Stimulated activated CD4-positive, alpha-beta T cell treated with anti-CD3 and anti-CD28 coated beads, TNF-alpha, amount 100 ng/mL, for 24 hours (primary cell): ENCODE measurements around the gene PRKAG2.
"Not testable (repeated sequence)": the region's sequence is repeated elsewhere in the genome, so short reads cannot be mapped to it uniquely, and the experiment has no call there.

ENCODE experiments used
- DNase-seq, 3 experiments: peaks; one replicate each; pipeline ENCODE4 v3.0.0-alpha.2; 2020; ENCODE audit warnings: low read depth in 3 of 3

PRKAG2 gene

DNA sequence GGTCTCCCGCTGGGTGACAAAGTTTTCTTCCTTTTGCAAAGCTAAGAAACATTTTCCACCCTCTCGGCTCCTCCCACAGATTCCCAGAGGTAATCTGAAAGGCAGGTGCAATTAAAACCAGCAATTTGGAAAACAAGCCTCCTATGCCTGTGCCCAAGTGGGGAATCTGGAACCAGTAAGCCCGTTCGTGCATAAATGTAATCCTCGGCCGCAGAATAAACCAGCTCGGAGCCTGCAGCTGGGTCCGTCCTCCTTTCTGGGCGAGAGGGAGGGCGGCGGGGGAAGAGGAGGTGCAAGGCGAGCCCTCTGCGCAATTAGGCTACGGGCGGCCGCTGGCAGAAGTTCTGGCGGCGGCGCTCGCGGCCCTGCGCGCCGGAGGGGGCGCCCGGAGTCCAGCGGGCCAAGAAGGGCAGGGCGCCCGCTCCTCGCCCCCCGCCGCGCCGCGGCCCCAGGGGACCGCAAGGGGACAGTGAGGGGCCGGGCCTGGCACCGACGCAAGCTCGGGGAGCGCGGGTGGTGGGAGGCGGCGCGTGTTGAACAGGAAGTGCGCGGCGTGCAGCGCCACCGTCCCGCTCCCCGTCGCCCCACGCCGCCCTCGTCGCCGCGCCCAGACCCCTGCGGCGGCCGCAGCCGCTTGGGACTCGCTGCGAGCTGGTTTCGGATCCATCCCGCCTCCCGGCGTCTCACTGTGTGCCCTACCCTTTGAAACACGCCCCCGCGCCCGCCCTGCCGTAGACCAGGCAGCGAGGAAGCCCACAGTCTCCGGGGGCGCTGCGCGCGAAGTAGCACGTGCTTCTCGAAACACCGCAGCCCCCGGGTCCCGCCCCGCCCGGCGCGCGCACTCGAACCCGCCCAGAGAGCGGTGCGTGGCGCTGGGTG lies at the start of gene PRKAG2:
Gene PRKAG2, minus strand, starts transcription at position 217 of the 879 bp plus-strand sequence. CDS start 495 bp downstream, outside the sequence.
- DNase-seq, result peak; percentile 45 to 73 (median 50)

DNA sequence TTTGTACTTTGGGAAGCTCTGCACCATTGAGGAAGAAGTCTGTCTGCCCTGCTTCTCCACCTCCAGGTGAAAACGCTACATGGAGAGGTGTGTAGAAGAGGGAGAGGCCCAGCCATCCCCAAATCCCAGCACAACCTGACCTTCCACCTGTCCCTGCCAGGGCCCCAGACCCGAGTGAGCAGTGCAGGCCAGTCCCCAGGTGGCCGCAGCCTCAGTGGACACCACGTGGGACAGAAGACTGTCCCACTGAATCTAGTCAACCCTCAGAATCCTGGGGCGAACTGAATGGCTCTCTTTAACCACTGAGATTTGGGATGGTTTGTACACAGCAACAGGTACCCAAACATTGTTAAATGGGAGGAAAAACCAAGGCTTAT lies 49.4 kb upstream of the PRKAG2 start:
- no peak for DNase-seq

DNA sequence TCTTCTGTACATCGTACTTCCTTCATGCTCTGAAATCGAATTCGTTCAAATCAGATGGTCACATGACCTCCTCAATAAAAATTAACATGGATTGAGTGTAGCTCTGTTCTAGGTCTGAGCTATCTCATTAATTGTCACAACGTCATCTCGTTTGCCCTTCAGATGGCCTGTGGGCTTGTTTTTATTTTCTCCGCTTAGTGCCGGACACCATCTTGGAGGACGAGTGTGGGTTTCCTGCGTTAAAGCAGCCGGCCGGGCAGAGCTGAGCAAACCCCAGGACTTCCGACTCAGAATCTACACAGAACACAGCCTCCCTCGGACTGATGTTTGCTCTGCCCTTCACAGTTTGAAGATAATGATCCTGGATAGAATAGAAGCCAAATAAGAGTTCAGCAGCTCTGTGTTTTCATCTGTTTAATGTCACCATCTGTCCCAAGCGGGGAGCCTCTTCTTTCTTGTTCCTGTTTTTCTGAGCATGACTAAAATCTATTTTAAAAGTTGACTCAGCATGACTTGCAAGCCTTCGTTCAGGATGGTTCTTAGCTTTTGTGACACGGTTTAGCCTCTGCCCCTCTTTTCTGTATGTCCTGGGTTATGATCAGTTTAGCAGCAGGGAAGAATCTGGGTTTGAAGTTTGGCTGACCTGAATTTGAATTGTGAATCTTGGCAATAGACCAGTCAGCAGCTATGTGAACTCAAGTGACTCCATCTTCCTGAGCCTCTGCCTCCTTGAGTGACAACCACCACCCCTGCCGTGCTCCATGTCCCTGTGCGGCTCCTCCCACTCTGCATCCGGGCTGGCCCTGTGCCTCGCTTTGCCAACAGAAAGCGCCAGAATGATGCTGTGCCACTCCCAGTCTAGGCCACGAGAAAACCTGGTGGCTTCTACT lies 48.8 kb upstream of the PRKAG2 start:
- DNase-seq, result no peak

DNA sequence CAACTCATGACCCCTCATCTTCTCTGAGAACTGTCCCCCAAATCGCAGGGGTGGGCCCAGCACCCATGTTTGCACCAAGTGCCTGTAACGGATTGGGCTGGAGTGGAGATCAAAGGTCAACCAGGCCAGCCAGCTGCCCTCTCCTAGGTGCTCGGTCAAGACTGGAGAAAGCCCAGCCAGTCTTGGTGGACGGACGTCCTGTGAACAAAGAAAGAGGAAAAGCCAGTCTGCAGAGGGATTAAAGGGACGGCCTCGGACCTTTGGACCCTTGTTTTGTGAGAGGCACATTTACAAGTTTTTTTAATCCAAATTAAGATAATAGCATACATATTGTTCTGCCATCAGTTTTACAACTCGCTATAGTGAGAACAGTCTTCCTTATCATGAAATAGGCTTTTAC lies 47.6 kb upstream of the PRKAG2 start:
- DNase-seq, result no peak

DNA sequence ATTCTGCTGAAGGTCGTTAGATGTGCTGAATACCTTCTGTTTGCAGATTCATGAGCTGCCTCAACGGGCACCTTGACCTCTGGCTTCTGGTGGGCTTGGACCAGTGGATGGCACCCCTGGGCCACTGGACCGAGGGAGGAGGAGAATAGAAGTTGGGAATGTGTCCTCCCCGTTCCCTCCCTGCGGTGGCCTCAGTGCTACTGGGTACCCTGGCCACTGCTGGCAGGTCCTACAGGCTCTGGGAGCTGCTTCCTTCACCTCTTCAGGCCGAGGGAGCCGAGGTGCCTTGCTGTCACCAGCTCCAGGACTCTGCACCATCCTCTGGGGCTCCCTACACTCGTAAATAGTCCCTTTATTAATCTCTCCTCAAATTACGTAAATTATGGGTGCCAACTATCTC lies 47.1 kb upstream of the PRKAG2 start:
- DNase-seq, result no peak

DNA sequence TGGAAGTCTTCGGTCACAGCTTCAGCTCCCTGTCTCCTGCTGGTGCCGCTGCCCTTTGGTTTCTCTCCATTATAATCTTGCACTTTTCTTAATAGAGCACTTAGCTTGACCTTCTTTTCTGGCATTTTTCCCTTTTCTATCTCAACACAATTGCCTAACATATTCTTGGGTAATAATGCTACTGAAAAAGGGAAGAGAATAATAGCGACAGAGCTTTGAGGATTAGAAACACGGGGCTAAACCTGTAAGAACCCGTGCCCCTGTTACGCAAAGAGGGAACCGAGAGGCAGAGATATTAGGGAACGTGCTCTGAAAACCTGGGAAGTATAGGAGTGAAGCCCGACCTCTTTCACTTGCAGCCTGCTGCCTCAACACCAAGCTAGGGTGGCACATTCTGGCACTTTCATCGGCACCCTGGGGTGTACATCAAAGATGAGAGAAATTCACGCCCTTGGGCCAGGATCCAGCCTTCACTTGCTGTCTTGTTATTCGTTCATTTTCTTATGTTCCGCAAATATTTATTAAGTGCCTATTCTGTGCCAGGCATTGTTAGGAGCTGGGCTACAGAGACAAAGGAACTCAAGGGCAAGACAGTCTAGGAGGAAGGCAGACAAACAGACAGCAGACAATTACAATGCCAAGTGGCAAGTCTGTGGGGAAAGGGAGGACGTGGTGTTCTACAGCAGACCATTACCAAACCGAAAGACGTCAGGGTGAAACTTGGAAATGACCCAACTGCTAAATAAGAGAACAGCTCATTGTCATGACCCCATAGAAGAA lies 46.4 kb upstream of the PRKAG2 start:
- DNase-seq, result no peak

DNA sequence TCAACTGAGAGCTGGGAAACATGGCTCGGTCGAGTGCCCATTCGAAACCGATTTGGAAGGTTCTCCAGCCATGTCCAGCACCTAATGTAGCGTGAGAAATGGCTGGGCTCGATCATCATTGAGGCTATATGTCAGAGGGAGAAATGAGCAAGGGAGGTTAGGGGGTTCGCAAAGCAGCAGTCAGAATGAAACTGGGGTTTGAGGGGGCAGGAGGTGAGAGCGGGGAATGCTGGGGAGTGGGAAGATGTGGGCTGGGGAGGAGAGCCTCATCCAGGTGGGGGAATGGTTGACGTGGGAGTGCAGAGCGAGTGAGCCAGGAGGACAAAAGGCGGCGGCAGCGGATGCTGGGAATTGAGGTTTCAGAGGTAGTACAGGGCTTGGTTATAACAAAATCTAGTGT lies 44.5 kb upstream of the PRKAG2 start:
- no peak for DNase-seq

DNA sequence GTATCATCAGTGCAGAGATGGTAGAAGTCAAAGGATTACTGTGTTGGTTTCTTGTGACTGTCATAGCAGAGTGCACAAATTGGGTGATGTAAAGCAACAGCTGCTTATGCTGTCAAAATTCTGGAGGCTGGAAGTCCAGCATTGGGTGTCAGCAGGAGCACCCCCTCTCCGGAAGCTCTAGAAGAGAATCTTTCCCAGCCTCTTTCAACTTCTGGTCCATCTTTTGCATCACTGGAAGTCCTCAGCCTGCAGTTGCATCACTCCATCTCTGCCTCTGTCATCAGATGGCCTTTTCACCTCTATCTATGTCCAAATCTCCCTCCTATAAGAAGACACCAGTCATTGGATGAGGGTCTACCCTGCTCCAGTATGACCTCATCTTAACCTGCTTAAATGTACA lies 43.6 kb upstream of the PRKAG2 start:
- DNase-seq, result no peak

DNA sequence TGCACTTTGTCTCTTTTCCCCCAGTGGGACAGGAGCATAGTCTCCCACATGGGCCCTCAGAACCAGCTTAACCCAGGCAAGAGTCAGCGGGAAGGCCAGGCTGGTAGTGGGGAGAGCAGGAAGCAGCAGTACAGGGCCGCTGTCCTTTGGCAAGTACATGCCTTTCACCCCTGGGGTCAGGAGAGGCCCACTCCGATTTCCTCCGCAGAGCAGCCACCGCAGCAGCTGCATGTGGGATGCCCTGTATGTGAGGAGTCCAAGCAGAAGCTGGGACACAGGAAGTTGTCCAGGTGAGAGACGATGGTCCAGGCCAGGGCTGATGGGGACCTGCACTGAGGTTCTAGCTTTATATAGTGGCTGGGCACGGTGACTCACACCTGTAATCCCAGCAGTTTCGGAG lies 42.7 kb upstream of the PRKAG2 start:
- DNase-seq, result no peak

DNA sequence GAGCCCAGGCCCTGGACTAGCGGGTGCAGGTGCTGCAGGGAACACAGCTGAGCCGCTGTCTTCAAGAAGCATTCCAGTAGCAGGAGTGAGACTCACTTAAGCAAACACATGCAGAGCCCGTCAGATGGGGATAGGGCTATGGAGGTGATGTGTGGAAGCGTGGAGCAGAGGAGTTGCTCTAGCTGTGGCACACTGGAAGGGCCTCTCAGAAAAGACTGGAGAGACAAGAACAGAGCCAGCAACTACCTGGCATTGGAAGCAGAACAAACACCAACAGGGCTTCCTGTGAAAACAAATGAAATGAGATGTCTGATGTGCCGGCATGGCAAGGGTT lies 41.6 kb upstream of the PRKAG2 start:
- no peak for DNase-seq

DNA sequence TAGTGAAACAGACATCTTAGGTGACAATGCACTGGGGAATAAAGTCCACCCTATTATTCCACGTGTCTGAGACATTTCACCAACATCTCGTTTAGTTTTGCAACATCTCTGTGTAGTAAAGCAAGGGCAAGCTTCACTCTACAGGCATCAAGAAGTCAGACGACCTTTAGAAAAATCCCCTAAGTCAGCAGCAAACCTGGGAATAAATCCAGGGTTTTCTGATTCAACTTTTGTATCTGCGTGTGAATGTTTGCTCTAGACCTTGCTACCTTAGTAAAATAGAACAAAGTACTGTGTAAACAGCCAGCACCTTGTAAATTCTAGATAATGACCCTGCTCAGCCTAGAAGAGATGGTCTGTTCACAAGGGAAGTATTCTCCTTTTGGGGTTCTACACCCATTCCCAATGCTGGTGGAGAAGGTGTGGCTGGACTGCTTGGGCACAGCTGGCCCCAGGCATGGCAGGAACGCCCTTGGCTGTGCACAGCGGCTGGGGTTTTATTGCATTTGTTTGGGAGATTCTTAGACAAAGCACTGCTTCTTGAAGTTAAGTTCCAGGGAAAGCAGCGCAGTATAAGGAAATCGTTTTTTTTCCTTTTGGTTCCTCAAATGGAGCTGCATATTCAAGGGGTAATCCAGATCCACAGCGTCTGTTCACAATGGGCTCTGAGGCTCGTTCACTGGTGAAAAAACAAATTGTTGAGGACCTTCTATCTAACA lies 41.0 kb upstream of the PRKAG2 start:
- no peak for DNase-seq

DNA sequence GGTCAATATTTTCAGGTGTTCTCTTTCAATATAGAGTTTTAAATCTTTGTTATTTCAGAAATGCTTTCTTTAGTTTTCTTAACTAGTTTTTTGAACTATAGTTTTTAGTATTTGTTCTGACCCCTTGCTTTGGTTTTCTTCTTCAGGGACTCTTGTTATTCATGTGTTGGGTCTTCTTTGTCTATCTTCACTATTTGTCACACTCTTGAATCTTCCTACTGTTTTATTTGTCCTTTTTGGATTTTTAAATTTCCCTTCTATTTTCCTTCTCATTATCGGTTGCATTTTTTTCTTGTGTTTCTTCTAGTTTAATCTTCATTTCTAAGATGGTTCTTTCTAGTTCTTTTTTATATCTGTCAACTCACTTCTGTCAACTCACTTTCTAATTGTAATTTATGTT lies 37.1 kb upstream of the PRKAG2 start:
- DNase-seq, result no peak

DNA sequence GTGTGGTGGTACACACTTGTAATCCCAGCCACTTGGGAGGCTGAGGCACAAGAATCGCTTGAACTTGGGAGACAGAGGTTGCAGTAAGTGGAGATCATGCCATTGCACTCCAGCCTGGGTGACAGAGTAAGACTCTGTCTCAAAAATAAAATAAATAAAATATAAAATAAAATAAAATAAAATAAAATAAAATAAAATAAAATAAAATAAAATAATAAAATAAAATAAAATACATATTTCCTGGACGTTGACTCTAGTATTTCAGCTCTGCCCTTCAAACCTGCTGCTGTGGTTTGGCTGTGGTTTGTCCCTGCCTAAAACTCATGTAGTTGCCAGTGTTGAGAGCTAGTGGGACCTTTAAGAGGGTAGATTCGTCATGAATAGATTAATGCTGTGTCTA lies 33.7 kb upstream of the PRKAG2 start:
- DNase-seq, result not testable (repeated sequence)

DNA sequence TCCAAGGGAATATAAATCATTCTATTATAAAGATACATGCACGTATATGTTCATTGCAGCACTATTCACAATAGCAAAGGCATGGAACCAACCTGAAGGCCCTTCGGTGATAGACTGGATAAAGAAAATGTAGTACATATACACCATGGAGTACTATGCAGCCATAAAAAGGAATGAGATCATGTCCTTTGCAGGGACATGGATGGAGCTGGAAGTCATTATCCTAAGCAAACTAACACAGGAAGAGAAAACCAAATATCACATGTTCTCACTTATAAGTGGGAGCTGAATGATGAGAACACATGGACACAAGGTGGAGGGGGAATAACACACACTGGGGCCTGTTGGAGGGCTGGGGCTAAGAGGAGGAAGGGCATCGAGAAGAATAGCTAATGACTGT lies 30.2 kb upstream of the PRKAG2 start:
- DNase-seq, result not testable (repeated sequence)

DNA sequence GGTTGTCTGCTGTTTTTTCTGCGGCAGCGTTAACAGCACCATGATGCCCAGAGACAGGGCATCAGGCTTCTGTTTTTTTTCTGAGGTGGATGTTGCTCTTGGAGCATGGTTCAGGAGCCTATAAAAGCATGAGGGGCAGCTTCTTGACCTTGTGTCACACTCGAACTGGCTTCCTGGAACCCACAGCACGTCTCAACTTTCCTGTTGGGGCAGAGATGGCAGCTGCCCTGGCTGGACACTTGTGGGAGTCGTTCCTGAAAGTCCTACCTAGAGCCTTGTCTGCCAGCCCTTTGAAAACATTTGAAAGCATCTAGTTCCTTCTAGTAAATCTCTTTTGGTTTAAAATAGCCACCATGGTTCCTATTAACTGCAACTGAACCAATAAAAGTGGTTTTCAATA lies 28.9 kb upstream of the PRKAG2 start:
- no peak for DNase-seq

DNA sequence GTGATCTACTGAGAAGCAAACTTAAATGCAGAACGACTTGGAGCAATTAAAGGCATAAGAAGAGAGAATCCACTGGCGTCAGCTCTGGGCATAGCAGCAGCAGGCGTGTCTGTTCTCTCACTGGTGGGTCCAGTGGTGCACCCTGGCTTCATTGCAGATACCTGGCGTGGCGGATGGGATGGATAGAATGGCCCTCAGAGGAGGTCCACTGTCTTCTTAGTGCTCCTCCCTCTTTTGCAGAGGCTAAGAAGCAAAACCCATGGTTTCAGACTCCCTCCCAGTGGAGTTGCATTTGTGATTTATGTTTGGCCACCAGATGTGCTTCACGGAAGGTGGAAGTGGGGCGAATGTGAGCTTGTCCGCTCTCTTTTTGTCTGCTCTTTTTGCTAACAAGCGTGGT lies 28.4 kb upstream of the PRKAG2 start:
- no peak for DNase-seq

DNA sequence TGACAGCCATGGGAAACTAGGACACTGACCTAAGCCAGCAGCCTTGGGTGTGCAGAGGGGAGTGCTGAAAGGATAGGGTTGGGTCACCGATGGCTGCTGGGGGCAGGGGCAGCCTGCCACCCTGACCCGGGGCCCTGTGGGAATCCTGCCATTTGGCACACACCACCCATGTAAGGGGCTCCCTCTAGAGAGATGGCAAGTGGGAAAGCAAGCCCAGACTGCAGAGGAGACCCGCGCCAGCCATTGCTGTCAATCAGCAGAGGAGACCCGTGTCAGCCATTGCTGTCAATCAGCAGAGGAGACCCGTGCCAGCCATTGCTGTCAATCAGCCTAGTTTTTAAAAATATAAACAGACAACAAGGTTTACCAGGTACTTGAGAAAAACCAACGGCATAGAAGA lies 27.4 kb upstream of the PRKAG2 start:
- DNase-seq, result no peak

DNA sequence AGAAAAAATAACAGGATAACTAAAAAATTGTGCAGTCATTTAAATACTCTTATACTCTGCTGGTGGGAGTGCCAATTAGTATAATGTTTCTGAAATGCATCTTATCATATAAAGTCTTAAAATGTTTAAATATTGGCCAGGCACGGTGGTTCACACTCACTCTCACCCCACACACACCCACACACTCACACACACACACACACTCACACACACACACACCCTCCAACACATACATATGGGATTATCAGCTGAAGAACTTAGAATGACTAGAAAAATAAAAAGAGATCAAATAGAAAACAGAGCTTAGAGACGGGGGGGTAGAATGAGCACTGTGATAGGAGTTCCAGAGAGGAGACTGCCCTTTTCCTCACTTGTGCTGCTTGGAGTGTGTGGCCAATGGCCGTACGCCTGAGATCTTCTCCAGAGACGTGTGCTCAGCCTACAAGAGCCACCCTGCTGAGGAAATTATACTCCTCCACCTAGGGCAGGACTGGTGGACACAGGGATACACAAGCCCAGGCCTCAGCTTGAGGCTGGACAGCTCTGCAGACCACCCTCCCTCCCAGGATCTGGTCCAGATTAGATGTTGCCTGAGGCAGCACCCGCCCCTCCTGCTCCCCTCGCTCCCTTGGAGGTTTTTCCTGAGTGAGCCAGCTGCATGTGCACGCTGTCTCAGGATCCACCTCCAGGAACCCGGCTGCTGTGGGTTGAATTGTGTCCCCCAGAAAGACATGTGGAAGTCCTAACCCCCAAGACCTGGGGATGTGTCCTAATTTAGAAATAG lies 26.5 kb upstream of the PRKAG2 start:
- DNase-seq, result no peak

DNA sequence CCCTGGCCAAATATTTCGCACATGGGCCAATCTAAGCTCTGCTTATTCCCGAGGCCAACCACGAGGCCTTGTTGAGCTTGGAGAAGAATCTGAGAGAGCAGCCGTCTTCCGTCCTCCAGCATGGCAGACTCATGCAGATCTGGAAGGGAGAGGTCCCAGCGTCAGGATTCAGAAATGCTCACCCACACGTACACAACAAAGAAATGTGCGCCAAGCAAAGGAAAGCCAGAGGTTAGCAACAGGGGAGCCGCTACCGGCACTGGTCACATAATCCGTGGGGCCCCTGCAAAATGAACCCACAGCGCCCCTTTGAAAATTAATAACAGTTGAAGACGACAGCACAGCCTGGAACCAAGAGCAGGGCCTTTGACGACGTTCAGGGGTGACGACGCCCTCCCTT lies 25.4 kb upstream of the PRKAG2 start:
- DNase-seq, result no peak

DNA sequence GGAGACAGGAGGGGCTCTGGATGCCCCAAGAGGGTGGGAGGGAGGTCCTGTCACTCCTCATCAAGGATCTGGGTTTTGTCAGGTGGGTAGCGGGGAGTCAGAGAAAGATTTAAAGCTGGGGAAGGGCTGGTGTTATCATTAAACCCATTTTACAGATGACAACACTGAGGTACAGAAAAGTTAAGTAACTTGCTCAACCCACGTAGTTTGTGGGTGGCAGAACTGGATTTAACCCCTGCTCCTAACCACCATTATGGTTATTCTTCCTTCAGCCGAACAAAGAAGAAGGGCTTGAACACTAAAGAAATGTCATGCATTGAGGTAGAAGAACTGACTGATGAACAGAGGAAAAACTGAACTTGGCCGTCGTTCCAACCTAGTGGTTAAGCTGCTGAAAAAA lies 24.9 kb upstream of the PRKAG2 start:
- DNase-seq, result no peak
